Erythroblast (primary cell): ENCODE results near the gene NKAIN2.

Experiments
- DNase-seq, 2 experiments: peaks; one replicate each; lab custom pipeline; 2025; lab: John Stamatoyannopoulos, UW
- GATA1 ChIP-seq: IDR thresholded peaks from 2 replicates; pipeline ENCODE4 v1.6.1; 2011; ENCODE audit warnings: low read depth, mild to moderate bottlenecking, control low read depth, low read length, moderate library complexity
- POLR2A ChIP-seq: IDR thresholded peaks from 2 replicates; pipeline ENCODE4 v1.6.1; 2011; ENCODE audit warnings: mild to moderate bottlenecking, low read length

The NKAIN2 gene

GRCh38 chr6:123829302-123829953, 25.8 kb downstream of the NKAIN2 start:
- no peak for TF ChIP-seq GATA1
- TF ChIP-seq POLR2A, result no peak
- DNase-seq, result peak in 1 of 2 experiments; percentile 3

GRCh38 chr6:123830120-123830519, 26.5 kb downstream of the NKAIN2 start:
- DNase-seq, result no peak
- TF ChIP-seq POLR2A (no peak), GATA1 (no peak)

- TF ChIP-seq POLR2A (no peak), GATA1 (no peak)
- no peak for DNase-seq
Measured at GRCh38 chr6:123838505-123839234, 35.0 kb downstream of the NKAIN2 start.

- TF ChIP-seq POLR2A, result no peak
- no peak for TF ChIP-seq GATA1
- DNase-seq, result no peak
Measured at GRCh38 chr6:123841067-123841896, 37.6 kb downstream of the NKAIN2 start.

- DNase-seq, result peak; percentile 46 to 61
- TF ChIP-seq POLR2A, result no peak
- no peak for TF ChIP-seq GATA1
Measured at GRCh38 chr6:123844011-123844410, 40.3 kb downstream of the NKAIN2 start.

GRCh38 chr6:123848347-123848746, 44.7 kb downstream of the NKAIN2 start:
- no peak for DNase-seq
- TF ChIP-seq GATA1 (no peak), POLR2A (no peak)

- no peak for TF ChIP-seq GATA1
- no peak for TF ChIP-seq POLR2A
- no peak for DNase-seq
Measured at GRCh38 chr6:123849406-123849805, 45.7 kb downstream of the NKAIN2 start.

GRCh38 chr6:123850555-123850954, 46.9 kb downstream of the NKAIN2 start:
- TF ChIP-seq GATA1, result no peak
- TF ChIP-seq POLR2A, result no peak
- no peak for DNase-seq

GRCh38 chr6:123854201-123854600, 50.5 kb downstream of the NKAIN2 start:
- TF ChIP-seq GATA1, result no peak
- no peak for TF ChIP-seq POLR2A
- DNase-seq, result no peak

GRCh38 chr6:123855506-123855905, 51.8 kb downstream of the NKAIN2 start:
- TF ChIP-seq GATA1 (no peak), POLR2A (no peak)

GRCh38 chr6:123859291-123859690, 55.6 kb downstream of the NKAIN2 start:
- TF ChIP-seq POLR2A (no peak), GATA1 (no peak)
- no peak for DNase-seq

More at GRCh38 chr6:123855506-123855905, 51.8 kb downstream of the NKAIN2 start:
- DNase-seq, result no peak

GRCh38 chr6:123869334-123869733, 65.7 kb downstream of the NKAIN2 start:
- no peak for DNase-seq
- TF ChIP-seq GATA1, result no peak
- TF ChIP-seq POLR2A, result no peak

GRCh38 chr6:123873974-123874373, 70.3 kb downstream of the NKAIN2 start:
- TF ChIP-seq POLR2A (no peak), GATA1 (no peak)
- DNase-seq, result no peak

GRCh38 chr6:123875784-123876183, 72.1 kb downstream of the NKAIN2 start:
- TF ChIP-seq POLR2A, result no peak
- no peak for TF ChIP-seq GATA1
- no peak for DNase-seq
